B cell (primary cell): Measurements from ENCODE around the gene COX7A1.

Experiments
- EZH2 ChIP-seq: IDR thresholded peaks from 2 replicates; pipeline ENCODE4 v1.6.1; 2012; ENCODE audit warnings: borderline replicate concordance, low read depth, mild to moderate bottlenecking, moderate library complexity, low read length; ENCODE audit not compliant: insufficient read depth, poor library complexity, severe bottlenecking
- TF ChIP-seq, protein P1 (sequence below): fragments of 200-600 bp; IDR thresholded peaks from one replicate; pipeline ENCODE4 v1.8.0; 2022; ENCODE audit warnings: antibody characterized with exemption, mild to moderate bottlenecking

- TF ChIP-seq, protein P1, sequence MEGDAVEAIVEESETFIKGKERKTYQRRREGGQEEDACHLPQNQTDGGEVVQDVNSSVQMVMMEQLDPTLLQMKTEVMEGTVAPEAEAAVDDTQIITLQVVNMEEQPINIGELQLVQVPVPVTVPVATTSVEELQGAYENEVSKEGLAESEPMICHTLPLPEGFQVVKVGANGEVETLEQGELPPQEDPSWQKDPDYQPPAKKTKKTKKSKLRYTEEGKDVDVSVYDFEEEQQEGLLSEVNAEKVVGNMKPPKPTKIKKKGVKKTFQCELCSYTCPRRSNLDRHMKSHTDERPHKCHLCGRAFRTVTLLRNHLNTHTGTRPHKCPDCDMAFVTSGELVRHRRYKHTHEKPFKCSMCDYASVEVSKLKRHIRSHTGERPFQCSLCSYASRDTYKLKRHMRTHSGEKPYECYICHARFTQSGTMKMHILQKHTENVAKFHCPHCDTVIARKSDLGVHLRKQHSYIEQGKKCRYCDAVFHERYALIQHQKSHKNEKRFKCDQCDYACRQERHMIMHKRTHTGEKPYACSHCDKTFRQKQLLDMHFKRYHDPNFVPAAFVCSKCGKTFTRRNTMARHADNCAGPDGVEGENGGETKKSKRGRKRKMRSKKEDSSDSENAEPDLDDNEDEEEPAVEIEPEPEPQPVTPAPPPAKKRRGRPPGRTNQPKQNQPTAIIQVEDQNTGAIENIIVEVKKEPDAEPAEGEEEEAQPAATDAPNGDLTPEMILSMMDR, result no peak
- no peak for TF ChIP-seq EZH2
These were observed 45.9 kb upstream of the COX7A1 start for GRCh38 chr19:36198119-36198518.
